SK-N-SH treated with all-trans-retinoic acid at 6 μM for 48 hours (cell line): ENCODE data around the gene PRKACA.

ENCODE experiments used
- CREB5 ChIP-seq: fragments of 250-450 bp; sonication (Bioruptor Pico); IDR thresholded peaks from 2 replicates; pipeline ENCODE4 v1.5.1; 2020; ENCODE audit warnings: low read depth, mild to moderate bottlenecking, moderate library complexity
- CSRNP3 ChIP-seq: fragments of 250-450 bp; sonication (Bioruptor Pico); IDR thresholded peaks from 2 replicates; pipeline ENCODE4 v1.5.1; 2021; ENCODE audit warnings: mild to moderate bottlenecking, moderate library complexity
- PATZ1 ChIP-seq: fragments of 250-450 bp; sonication (Bioruptor Pico); IDR thresholded peaks from 2 replicates; pipeline ENCODE4 v1.8.0; 2020; ENCODE audit warnings: mild to moderate bottlenecking, moderate library complexity, borderline replicate concordance
- RARB ChIP-seq: fragments of 250-450 bp; sonication (Bioruptor Pico); IDR thresholded peaks from 2 replicates; pipeline ENCODE4 v1.8.0; 2021; ENCODE audit warnings: mild to moderate bottlenecking, moderate library complexity
- SNAI2 ChIP-seq: fragments of 250-450 bp; sonication (Bioruptor Pico); IDR thresholded peaks from 2 replicates; pipeline ENCODE4 v1.5.0; 2020; ENCODE audit warnings: mild to moderate bottlenecking, moderate library complexity
- TCF4 ChIP-seq: fragments of 250-450 bp; sonication (Bioruptor Pico); IDR thresholded peaks from 2 replicates; pipeline ENCODE4 v1.8.0; 2021; ENCODE audit warnings: mild to moderate bottlenecking, moderate library complexity, borderline replicate concordance
- ZNF70 ChIP-seq: fragments of 450-650 bp; formaldehyde crosslinking; IDR thresholded peaks from 2 replicates; pipeline ENCODE4 v1.5.0; 2020; ENCODE audit warnings: mild to moderate bottlenecking, moderate library complexity
- ZNF8 ChIP-seq: fragments of 450-650 bp; formaldehyde crosslinking; IDR thresholded peaks from 2 replicates; pipeline ENCODE4 v1.5.0; 2020; ENCODE audit warnings: mild to moderate bottlenecking, moderate library complexity
- TF ChIP-seq, protein P1 (sequence below): fragments of 250-450 bp; sonication (Bioruptor Pico); IDR thresholded peaks from 2 replicates; pipeline ENCODE4 v1.8.0; 2021; ENCODE audit warnings: low read depth, mild to moderate bottlenecking, moderate library complexity, borderline replicate concordance

GRCh38 chr19:14159059-14159458 lies 41.5 kb upstream of the PRKACA start:
- no peak for TF ChIP-seq PATZ1 (CRISPR knock-in tag)
- TF ChIP-seq ZNF8 (CRISPR knock-in tag), result no peak
- no peak for TF ChIP-seq TCF4 (CRISPR knock-in tag)
- TF ChIP-seq, protein P1, sequence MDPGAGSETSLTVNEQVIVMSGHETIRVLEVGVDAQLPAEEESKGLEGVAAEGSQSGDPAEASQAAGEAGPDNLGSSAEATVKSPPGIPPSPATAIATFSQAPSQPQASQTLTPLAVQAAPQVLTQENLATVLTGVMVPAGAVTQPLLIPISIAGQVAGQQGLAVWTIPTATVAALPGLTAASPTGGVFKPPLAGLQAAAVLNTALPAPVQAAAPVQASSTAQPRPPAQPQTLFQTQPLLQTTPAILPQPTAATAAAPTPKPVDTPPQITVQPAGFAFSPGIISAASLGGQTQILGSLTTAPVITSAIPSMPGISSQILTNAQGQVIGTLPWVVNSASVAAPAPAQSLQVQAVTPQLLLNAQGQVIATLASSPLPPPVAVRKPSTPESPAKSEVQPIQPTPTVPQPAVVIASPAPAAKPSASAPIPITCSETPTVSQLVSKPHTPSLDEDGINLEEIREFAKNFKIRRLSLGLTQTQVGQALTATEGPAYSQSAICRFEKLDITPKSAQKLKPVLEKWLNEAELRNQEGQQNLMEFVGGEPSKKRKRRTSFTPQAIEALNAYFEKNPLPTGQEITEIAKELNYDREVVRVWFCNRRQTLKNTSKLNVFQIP, result no peak
- no peak for TF ChIP-seq CREB5 (CRISPR knock-in tag)
- no peak for TF ChIP-seq ZNF70
- no peak for TF ChIP-seq RARB (CRISPR knock-in tag)
- TF ChIP-seq CSRNP3 (CRISPR knock-in tag), result no peak
- no peak for TF ChIP-seq SNAI2 (CRISPR knock-in tag)
